Chondrocyte (in vitro differentiated cells): ENCODE measurements around the gene SNX24. TPM values are rescaled to one million over a fixed set of nuclear protein-coding genes. Genes with fewer than 3 reads are reported as not detected.

Experiments
- DNase-seq: peaks from one replicate; pipeline ENCODE4 v3.0.0; 2021; ENCODE audit warnings: mixed read lengths, low spot score
- H3K27ac Mint-ChIP-seq: one replicate; pipeline ENCODE4 v1.8.0; 2021; ENCODE audit warnings: mild to moderate bottlenecking, moderate library complexity, mixed read lengths; ENCODE audit not compliant: unreplicated experiment
- H3K27me3 Mint-ChIP-seq: 2 replicates; pipeline ENCODE4 v1.8.0; 2021; ENCODE audit warnings: low read depth, mixed read lengths
- H3K36me3 Mint-ChIP-seq: 2 replicates; pipeline ENCODE4 v1.8.0; 2021; ENCODE audit warnings: low read depth, mixed read lengths
- H3K4me1 Mint-ChIP-seq: 2 replicates; pipeline ENCODE4 v1.8.0; 2021; ENCODE audit warnings: low read depth, mild to moderate bottlenecking, mixed read lengths
- H3K4me3 Mint-ChIP-seq: one replicate; pipeline ENCODE4 v1.8.0; 2021; ENCODE audit warnings: mild to moderate bottlenecking, moderate library complexity, mixed read lengths; ENCODE audit not compliant: unreplicated experiment
- H3K9me3 Mint-ChIP-seq: 2 replicates; pipeline ENCODE4 v1.8.0; 2021; ENCODE audit warnings: low read depth, mixed read lengths
- total RNA-seq: library from RNA; stranded (reverse); gene quantifications from 3 replicates; pipeline ENCODE4 v1.2.1, GENCODE V29; 2021
- TF ChIP-seq, protein P1 (sequence below): fragments of 200-600 bp; sonication (generic); IDR thresholded peaks from 2 replicates; pipeline ENCODE4 v1.5.0; 2021; ENCODE audit warnings: antibody characterized with exemption, mild to moderate bottlenecking, moderate library complexity

Gene SNX24
- total RNA-seq, 1 donor from 2014 or later, result 14.3 TPM

DNA sequence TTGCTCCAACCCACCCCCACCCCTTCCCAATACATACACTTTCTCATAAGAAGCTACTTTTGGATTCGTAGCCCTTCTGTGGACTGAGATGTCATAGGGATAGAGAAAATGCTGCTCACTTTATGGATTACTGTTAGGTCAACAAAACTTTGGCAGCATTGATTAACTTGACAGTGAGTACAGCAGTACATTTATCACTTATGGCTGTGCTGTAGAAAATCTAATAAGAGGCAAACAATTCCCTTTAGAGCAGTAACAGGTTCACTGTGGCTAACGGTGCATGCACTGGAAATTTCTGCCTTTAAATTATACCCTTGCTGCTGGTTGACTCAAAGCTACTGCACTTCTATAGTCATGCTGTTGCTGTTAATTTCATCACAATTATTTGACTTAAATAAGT, 131.9 kb downstream of the SNX24 start:
- Mint-ChIP-seq H3K27me3 (no peaks in the 10 kb centered on the region), H3K4me3 (no peak overlapping the region), H3K4me1 (no peaks in the 10 kb centered on the region), H3K27ac (no peak overlapping the region), H3K9me3 (no peaks in the 10 kb centered on the region), H3K36me3 (peaks cover 2% of the 10 kb centered on the region)
- no peak for DNase-seq
- TF ChIP-seq, protein P1, sequence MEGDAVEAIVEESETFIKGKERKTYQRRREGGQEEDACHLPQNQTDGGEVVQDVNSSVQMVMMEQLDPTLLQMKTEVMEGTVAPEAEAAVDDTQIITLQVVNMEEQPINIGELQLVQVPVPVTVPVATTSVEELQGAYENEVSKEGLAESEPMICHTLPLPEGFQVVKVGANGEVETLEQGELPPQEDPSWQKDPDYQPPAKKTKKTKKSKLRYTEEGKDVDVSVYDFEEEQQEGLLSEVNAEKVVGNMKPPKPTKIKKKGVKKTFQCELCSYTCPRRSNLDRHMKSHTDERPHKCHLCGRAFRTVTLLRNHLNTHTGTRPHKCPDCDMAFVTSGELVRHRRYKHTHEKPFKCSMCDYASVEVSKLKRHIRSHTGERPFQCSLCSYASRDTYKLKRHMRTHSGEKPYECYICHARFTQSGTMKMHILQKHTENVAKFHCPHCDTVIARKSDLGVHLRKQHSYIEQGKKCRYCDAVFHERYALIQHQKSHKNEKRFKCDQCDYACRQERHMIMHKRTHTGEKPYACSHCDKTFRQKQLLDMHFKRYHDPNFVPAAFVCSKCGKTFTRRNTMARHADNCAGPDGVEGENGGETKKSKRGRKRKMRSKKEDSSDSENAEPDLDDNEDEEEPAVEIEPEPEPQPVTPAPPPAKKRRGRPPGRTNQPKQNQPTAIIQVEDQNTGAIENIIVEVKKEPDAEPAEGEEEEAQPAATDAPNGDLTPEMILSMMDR, result no peak

DNA sequence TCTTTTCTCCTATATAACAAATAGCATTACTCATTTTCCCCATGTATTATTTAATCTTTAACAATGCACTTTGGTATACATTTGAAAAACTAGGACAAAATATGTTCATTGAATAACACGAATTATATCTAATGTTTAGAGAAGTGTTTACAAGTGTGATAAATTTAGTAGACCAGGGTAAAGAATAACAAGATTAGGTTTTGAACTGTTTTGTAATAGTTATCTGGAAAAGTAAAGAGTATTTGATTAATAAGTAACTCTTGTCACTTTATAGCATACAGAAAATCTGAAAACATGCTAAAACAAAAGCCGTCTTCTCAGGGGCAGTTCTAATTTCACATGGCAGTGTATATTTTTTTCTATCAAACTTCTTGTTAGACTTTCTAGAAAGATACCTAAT, 132.7 kb downstream of the SNX24 start:
- Mint-ChIP-seq H3K36me3 (peaks cover 2% of the 10 kb centered on the region), H3K27ac (no peak overlapping the region), H3K9me3 (no peaks in the 10 kb centered on the region), H3K27me3 (no peaks in the 10 kb centered on the region), H3K4me1 (no peaks in the 10 kb centered on the region), H3K4me3 (no peak overlapping the region)
- DNase-seq, result no peak
- TF ChIP-seq, protein P1, result no peak

DNA sequence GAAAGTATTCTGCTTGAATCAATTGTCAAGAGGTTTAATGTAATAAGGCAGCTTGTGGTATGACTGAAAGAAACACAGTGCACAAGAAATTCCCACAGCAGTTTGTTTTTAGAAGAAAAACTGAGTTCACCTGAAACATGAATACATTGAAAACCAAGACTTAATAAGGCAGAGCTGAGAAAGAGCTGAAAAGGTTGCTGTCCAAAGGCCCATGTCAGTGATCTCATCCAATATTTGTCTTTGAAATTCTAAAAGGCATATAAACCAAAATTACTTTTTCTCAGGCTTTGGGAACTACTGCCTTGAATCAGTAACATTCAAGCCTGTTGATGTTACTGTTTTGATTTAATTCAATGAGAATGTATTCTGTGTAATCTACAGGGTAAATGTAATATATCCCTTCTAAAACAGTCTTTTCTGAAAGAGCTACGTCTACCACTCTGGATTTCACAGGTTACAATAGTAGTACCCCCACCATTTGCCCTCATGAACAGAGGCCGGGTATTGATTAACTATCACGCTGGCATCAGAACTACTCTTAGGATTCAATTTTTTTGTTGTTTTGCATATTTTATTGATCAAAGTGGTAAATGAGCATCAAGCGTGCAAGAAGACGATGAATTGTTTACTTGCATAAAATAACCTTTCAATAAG, 133.4 kb downstream of the SNX24 start:
- H3K27me3 Mint-ChIP-seq, result no peaks in the 10 kb centered on the region
- H3K27ac Mint-ChIP-seq, result no peak overlapping the region
- no peaks in the 10 kb centered on the region for H3K9me3 Mint-ChIP-seq
- H3K4me3 Mint-ChIP-seq, result no peak overlapping the region
- no peaks in the 10 kb centered on the region for H3K4me1 Mint-ChIP-seq
- TF ChIP-seq, protein P1, result no peak
- DNase-seq, result no peak
- no peaks in the 10 kb centered on the region for H3K36me3 Mint-ChIP-seq

DNA sequence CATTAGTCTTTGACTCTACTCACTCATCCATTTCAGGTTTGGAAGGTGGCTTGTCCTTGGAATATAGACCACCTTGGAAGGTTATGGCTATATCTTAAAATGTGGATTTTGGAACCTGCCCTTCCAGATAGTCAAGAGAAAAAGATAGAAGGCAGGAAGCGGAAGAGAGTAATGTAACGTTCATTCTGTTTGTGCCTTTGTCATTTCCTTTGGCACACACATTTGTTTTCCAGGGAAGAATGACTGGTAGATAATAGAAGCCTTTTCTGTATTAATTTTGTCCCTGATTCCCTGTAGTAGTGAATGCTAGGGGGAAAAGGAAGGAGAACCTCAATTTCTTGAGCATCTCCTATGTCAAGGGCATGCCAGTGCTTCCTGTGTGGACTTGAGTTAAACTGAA, 136.4 kb downstream of the SNX24 start:
- DNase-seq, result no peak
- Mint-ChIP-seq H3K27me3 (no peaks in the 10 kb centered on the region), H3K4me3 (no peak overlapping the region), H3K4me1 (no peaks in the 10 kb centered on the region), H3K36me3 (no peaks in the 10 kb centered on the region), H3K9me3 (no peaks in the 10 kb centered on the region), H3K27ac (no peak overlapping the region)
- TF ChIP-seq, protein P1, result no peak

DNA sequence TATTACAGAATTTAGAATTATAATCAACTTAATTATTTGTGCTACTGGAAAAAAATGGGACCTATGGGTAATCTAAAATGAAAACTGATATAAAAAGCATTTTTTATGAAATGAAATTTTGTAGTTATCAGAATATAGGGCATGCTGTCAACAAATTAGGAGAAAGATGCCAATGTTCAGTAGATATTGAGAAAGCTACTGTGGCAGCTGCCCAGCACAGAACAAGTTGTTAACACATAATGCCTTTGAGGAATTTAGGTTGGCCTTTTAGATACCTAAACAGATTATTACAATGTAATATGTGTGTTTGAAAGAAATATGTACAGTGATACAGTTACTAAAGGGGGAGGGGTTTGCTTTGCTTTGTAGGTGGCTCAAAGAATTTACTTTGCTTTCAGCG, 137.0 kb downstream of the SNX24 start:
- Mint-ChIP-seq H3K4me1 (no peaks in the 10 kb centered on the region), H3K27ac (no peak overlapping the region), H3K36me3 (no peaks in the 10 kb centered on the region), H3K4me3 (no peak overlapping the region), H3K27me3 (no peaks in the 10 kb centered on the region), H3K9me3 (no peaks in the 10 kb centered on the region)
- DNase-seq, result no peak
- TF ChIP-seq, protein P1, result no peak
